ENCODE measurements around the gene DYNC2I2.
"Not testable (repeated sequence)": the region's sequence is repeated elsewhere in the genome, so short reads cannot be mapped to it uniquely, and the experiment has no call there.

DYNC2I2 gene

GRCh38 chr9:128696923-128697707, 40.5 kb upstream of the DYNC2I2 start:
- DNase-seq (ENCODE audit: low spot score) (no peak), ATAC-seq (ENCODE audit: low read depth) (no peak; the same call in 2 of the 3 replicates)
- H3K36me3 ChIP-seq (ENCODE audit: low read depth) = peaks cover 44% of the 10 kb centered on the region
- H3K4me1 ChIP-seq (ENCODE audit: insufficient read depth, poor library complexity, severe bottlenecking) = no peaks in the 10 kb centered on the region
- H3K27me3 ChIP-seq (ENCODE audit: insufficient read depth, poor library complexity, severe bottlenecking) = no peaks in the 10 kb centered on the region
- no peak overlapping the region for H3K27ac ChIP-seq (ENCODE audit: poor library complexity, severe bottlenecking)
- H3K4me3 ChIP-seq (ENCODE audit: severe bottlenecking) = no peak overlapping the region
- TF ChIP-seq CTCF (IDR thresholded peaks at IDR 0.05; ENCODE audit: poor library complexity, severe bottlenecking) = no peak
- H3K9me3 ChIP-seq (ENCODE audit: severe bottlenecking) = no peaks in the 10 kb centered on the region

DNA sequence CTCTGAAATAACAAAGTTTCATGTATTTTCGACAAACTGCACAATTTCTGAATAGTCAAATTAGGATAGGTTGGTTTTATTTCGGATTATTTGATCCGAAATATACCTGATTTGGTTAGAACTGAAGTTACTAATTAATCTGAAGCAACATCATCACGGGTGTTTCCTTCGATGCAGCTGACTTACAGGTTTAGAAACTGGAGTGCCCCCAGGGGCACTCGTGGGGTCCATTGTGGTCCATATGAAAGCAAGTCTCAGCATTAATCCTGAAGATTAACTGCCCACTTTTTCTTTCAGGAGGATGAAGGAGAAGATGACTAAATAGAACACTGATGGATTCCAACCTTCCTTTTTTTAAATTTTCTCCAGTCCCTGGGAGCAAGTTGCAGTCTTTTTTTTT, 37.7 kb upstream of the DYNC2I2 start:
- Histone ChIP-seq H3K4me1 (ENCODE audit: insufficient read depth, poor library complexity, severe bottlenecking) (peaks cover 7% of the 10 kb centered on the region), H3K27me3 (ENCODE audit: insufficient read depth, poor library complexity, severe bottlenecking) (no peaks in the 10 kb centered on the region), H3K9me3 (ENCODE audit: severe bottlenecking) (no peaks in the 10 kb centered on the region), H3K4me3 (ENCODE audit: severe bottlenecking) (no peak overlapping the region), H3K27ac (ENCODE audit: poor library complexity, severe bottlenecking) (no peak overlapping the region), H3K36me3 (ENCODE audit: low read depth) (peaks cover 64% of the 10 kb centered on the region)
- DNase-seq (ENCODE audit: low spot score) (no peak), ATAC-seq (ENCODE audit: low read depth) (no peak)
- no peak for TF ChIP-seq CTCF (IDR thresholded peaks at IDR 0.05; ENCODE audit: poor library complexity, severe bottlenecking)

DNA sequence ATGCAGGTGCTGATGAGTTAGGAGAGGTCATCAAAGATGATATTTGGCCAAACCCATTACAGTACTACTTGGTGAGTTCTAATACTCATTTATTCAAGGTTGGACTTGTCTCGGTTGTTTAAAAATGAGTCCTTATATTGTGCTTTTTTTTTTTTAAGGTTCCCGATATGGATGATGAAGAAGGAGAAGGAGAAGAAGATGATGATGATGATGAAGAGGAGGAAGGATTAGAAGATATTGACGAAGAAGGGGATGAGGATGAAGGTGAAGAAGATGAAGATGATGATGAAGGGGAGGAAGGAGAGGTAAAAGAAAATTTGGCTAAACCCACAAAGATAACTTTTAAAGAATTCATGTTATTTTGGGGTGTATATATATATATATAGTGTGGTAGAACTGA, 37.1 kb upstream of the DYNC2I2 start:
- peaks cover 64% of the 10 kb centered on the region for H3K36me3 ChIP-seq (ENCODE audit: low read depth)
- not testable (repeated sequence) for DNase-seq (ENCODE audit: low spot score); H3K4me1 ChIP-seq (ENCODE audit: insufficient read depth, poor library complexity, severe bottlenecking); ATAC-seq (ENCODE audit: low read depth); H3K27ac ChIP-seq (ENCODE audit: poor library complexity, severe bottlenecking); H3K9me3 ChIP-seq (ENCODE audit: severe bottlenecking); H3K27me3 ChIP-seq (ENCODE audit: insufficient read depth, poor library complexity, severe bottlenecking); H3K4me3 ChIP-seq (ENCODE audit: severe bottlenecking)

GRCh38 chr9:128690684-128691034, 34.0 kb upstream of the DYNC2I2 start:
- Histone ChIP-seq H3K9me3 (ENCODE audit: severe bottlenecking) (no peaks in the 10 kb centered on the region), H3K4me1 (ENCODE audit: insufficient read depth, poor library complexity, severe bottlenecking) (peaks cover 15% of the 10 kb centered on the region), H3K4me3 (ENCODE audit: severe bottlenecking) (peak overlapping the region; percentile 93), H3K27me3 (ENCODE audit: insufficient read depth, poor library complexity, severe bottlenecking) (no peaks in the 10 kb centered on the region), H3K27ac (ENCODE audit: poor library complexity, severe bottlenecking) (peak overlapping the region; percentile 92), H3K36me3 (ENCODE audit: low read depth) (peaks cover 51% of the 10 kb centered on the region)
- DNase-seq (ENCODE audit: low spot score) = no peak
- no peak for TF ChIP-seq CTCF (IDR thresholded peaks at IDR 0.05; ENCODE audit: poor library complexity, severe bottlenecking)
- no peak for ATAC-seq (ENCODE audit: low read depth)

GRCh38 chr9:128689820-128690683, 33.4 kb upstream of the DYNC2I2 start:
- no peak for TF ChIP-seq CTCF (IDR thresholded peaks at IDR 0.05; ENCODE audit: poor library complexity, severe bottlenecking)
- ATAC-seq (ENCODE audit: low read depth) (no peak), DNase-seq (ENCODE audit: low spot score) (no peak)
- Histone ChIP-seq H3K9me3 (ENCODE audit: severe bottlenecking) (no peaks in the 10 kb centered on the region), H3K4me3 (ENCODE audit: severe bottlenecking) (peak overlapping the region; percentile 93), H3K27me3 (ENCODE audit: insufficient read depth, poor library complexity, severe bottlenecking) (no peaks in the 10 kb centered on the region), H3K4me1 (ENCODE audit: insufficient read depth, poor library complexity, severe bottlenecking) (peaks cover 21% of the 10 kb centered on the region), H3K36me3 (ENCODE audit: low read depth) (peaks cover 45% of the 10 kb centered on the region), H3K27ac (ENCODE audit: poor library complexity, severe bottlenecking) (peak overlapping the region; percentile 92)
